Upper lobe of right lung (tissue), 1 donor: ENCODE results near the gene EFNA5. TPM values are rescaled to one million over a fixed set of nuclear protein-coding genes. Genes with fewer than 3 reads are reported as not detected.

Experiments
- ATAC-seq: fragments of 200-7000 bp; cut with Tn5 transposase; one replicate; pipeline ENCODE4 v1.9.1; 2020; ENCODE audit warnings: mild to moderate bottlenecking, moderate library complexity
- DNase-seq: peaks from one replicate; pipeline ENCODE4 v3.0.0-alpha.2; 2020
- H3K27ac ChIP-seq: fragments of 200-600 bp; one replicate; pipeline ENCODE4 v1.8.0; 2022
- H3K27me3 ChIP-seq: fragments of 200-600 bp; one replicate; pipeline ENCODE4 v1.8.0; 2022; ENCODE audit warnings: mild to moderate bottlenecking
- H3K36me3 ChIP-seq: fragments of 200-600 bp; one replicate; pipeline ENCODE4 v1.8.0; 2022
- H3K4me1 ChIP-seq: fragments of 200-600 bp; one replicate; pipeline ENCODE4 v1.8.0; 2022
- H3K4me3 ChIP-seq: fragments of 200-600 bp; one replicate; pipeline ENCODE4 v1.8.0; 2022; ENCODE audit warnings: mild to moderate bottlenecking
- H3K9me3 ChIP-seq: fragments of 200-600 bp; one replicate; pipeline ENCODE4 v1.8.0; 2022
- intact Hi-C: fragments of 100-400 bp; cut with DNase I; formaldehyde crosslinking; loops from one replicate; pipeline ENCODE4 v1.11.0; 2022
- total RNA-seq: library from RNA; stranded (reverse); fragmentation: NEBNext Ultra II Directional; extraction: Animal tissue kit (Norgen Biotek cat#: 25700); gene quantifications from one replicate; pipeline ENCODE4 v1.2.1, GENCODE V29; 2021
- TF ChIP-seq, protein P1 (sequence below): fragments of 200-600 bp; IDR thresholded peaks from one replicate; pipeline ENCODE4 v1.8.0; 2022; ENCODE audit warnings: antibody characterized with exemption
- donor health status: DM: no; HTN: yes; CAD: no; lungs with severe emphysema.

The EFNA5 gene
- total RNA-seq, 1 donor from 2014 or later: 12.0 TPM

GRCh38 chr5:107425541-107426031, 245.2 kb downstream of the EFNA5 start:
- H3K4me1 ChIP-seq: no peaks in the 10 kb centered on the region
- no peaks in the 10 kb centered on the region for H3K9me3 ChIP-seq
- intact Hi-C loops: no loop called here
- H3K27me3 ChIP-seq: no peaks in the 10 kb centered on the region
- no peak overlapping the region for H3K4me3 ChIP-seq
- no peak overlapping the region for H3K27ac ChIP-seq
- no peak for DNase-seq
- ATAC-seq: peak; percentile 25
- TF ChIP-seq, protein P1, sequence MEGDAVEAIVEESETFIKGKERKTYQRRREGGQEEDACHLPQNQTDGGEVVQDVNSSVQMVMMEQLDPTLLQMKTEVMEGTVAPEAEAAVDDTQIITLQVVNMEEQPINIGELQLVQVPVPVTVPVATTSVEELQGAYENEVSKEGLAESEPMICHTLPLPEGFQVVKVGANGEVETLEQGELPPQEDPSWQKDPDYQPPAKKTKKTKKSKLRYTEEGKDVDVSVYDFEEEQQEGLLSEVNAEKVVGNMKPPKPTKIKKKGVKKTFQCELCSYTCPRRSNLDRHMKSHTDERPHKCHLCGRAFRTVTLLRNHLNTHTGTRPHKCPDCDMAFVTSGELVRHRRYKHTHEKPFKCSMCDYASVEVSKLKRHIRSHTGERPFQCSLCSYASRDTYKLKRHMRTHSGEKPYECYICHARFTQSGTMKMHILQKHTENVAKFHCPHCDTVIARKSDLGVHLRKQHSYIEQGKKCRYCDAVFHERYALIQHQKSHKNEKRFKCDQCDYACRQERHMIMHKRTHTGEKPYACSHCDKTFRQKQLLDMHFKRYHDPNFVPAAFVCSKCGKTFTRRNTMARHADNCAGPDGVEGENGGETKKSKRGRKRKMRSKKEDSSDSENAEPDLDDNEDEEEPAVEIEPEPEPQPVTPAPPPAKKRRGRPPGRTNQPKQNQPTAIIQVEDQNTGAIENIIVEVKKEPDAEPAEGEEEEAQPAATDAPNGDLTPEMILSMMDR: no peak
- no peaks in the 10 kb centered on the region for H3K36me3 ChIP-seq

DNA sequence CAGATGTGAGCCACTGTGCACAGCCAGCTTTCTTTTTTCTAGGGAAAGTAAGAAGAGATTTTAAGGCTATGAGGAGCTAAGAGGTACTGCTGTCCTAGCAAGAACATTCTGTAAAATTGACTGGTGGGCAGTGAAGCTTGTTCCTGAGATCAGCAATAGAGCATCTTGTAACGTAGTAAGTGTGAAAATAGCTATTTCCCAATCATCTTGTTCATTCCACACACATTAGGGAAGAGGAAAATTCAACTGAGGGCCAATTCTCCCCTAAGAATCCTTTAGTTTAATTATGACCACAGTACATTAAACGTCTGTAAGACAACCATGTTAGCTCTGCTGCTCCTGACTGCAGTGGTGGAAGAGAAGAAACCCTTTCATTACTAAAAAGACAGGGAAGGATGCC, 246.2 kb downstream of the EFNA5 start:
- TF ChIP-seq, protein P1: no peak
- no peaks in the 10 kb centered on the region for H3K27me3 ChIP-seq
- no peak for ATAC-seq
- no peak overlapping the region for H3K4me3 ChIP-seq
- no peak for DNase-seq
- no peak overlapping the region for H3K27ac ChIP-seq
- no peaks in the 10 kb centered on the region for H3K4me1 ChIP-seq
- no peaks in the 10 kb centered on the region for H3K9me3 ChIP-seq
- H3K36me3 ChIP-seq: no peaks in the 10 kb centered on the region
- intact Hi-C loops: no loop called here

- Histone ChIP-seq H3K27ac (no peak overlapping the region), H3K4me1 (no peaks in the 10 kb centered on the region), H3K4me3 (no peak overlapping the region), H3K36me3 (no peaks in the 10 kb centered on the region), H3K27me3 (no peaks in the 10 kb centered on the region), H3K9me3 (no peaks in the 10 kb centered on the region)
- ATAC-seq (no peak), DNase-seq (no peak)
- intact Hi-C loops: no loop called here
- TF ChIP-seq, protein P1: no peak
These were observed 248.2 kb downstream of the EFNA5 start for GRCh38 chr5:107422494-107422893.

DNA sequence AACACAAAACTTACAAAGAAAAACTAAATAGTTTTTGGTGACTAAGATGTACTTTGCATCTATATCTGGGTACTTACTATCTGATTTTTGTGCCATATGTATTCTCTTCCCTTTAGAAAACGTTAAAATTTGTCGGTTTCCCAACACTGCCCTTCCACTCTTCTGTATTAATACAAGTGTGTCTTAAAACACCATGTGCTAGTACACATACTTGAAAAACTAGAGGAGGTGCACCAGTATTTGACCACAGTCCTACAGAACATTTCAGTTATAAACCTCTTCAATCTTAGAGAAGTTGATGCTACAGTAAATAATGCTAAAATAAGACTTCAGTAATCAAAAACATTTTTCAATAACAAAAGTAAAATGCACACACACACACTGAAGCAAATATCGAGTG, 251.2 kb downstream of the EFNA5 start:
- no peaks in the 10 kb centered on the region for H3K4me1 ChIP-seq
- intact Hi-C loops: no loop called here
- DNase-seq (no peak), ATAC-seq (peak; percentile 68)
- H3K27me3 ChIP-seq: no peaks in the 10 kb centered on the region
- no peak overlapping the region for H3K4me3 ChIP-seq
- no peaks in the 10 kb centered on the region for H3K9me3 ChIP-seq
- TF ChIP-seq, protein P1: no peak
- no peaks in the 10 kb centered on the region for H3K36me3 ChIP-seq
- H3K27ac ChIP-seq: no peak overlapping the region

GRCh38 chr5:107418902-107419301, 251.8 kb downstream of the EFNA5 start:
- H3K36me3 ChIP-seq: no peaks in the 10 kb centered on the region
- H3K4me3 ChIP-seq: no peak overlapping the region
- TF ChIP-seq, protein P1: no peak
- DNase-seq (no peak), ATAC-seq (peak; percentile 58)
- no peaks in the 10 kb centered on the region for H3K9me3 ChIP-seq
- intact Hi-C loops: no loop called here
- no peak overlapping the region for H3K27ac ChIP-seq
- H3K4me1 ChIP-seq: no peaks in the 10 kb centered on the region
- H3K27me3 ChIP-seq: no peaks in the 10 kb centered on the region

GRCh38 chr5:107418071-107418470, 252.7 kb downstream of the EFNA5 start:
- H3K4me3 ChIP-seq: no peak overlapping the region
- ATAC-seq (no peak), DNase-seq (no peak)
- no peaks in the 10 kb centered on the region for H3K27me3 ChIP-seq
- H3K9me3 ChIP-seq: no peaks in the 10 kb centered on the region
- no peaks in the 10 kb centered on the region for H3K4me1 ChIP-seq
- intact Hi-C loops: no loop called here
- H3K27ac ChIP-seq: no peak overlapping the region
- TF ChIP-seq, protein P1: no peak
- no peaks in the 10 kb centered on the region for H3K36me3 ChIP-seq
